IMR-90 (cell line): ENCODE measurements around the gene LGALS3. TPM values are rescaled to one million over a fixed set of nuclear protein-coding genes. Genes with fewer than 3 reads are reported as not detected.
A peak's percentile ranks its signal among the peaks of the same experiment; 100 is the strongest.

ENCODE experiments used
- ATAC-seq: fragments of 200-7000 bp; cut with Tn5 transposase; 2 replicates; pipeline ENCODE4 v1.9.1; 2020; ENCODE audit warnings: low read depth, mild to moderate bottlenecking, moderate library complexity
- BruUV-seq: library from RNA; stranded (reverse); fragments of 400-500 nt; replicated peaks from 2 replicates; lab custom pipeline; 2021; lab: Mats Ljungman, UMichigan
- CTCF ChIA-PET: fragments of 300-600 bp; formaldehyde crosslinking; extraction: SDS; loops from one replicate; lab custom pipeline; 2021; ENCODE audit warnings: antibody characterized with exemption; lab: Yijun Ruan, JAX
- POLR2A ChIA-PET: fragments of 300-600 bp; sonication (Branson Sonifier 250); formaldehyde crosslinking; loops from one replicate; lab custom pipeline; 2022; ENCODE audit warnings: antibody characterized with exemption; ENCODE audit not compliant: unreplicated experiment; lab: Charles Lee
- DNase-seq: peaks from one replicate; pipeline ENCODE4 v3.0.0; 2013
- H2AFZ ChIP-seq: replicated peaks from 2 replicates; pipeline ENCODE3; 2013; ENCODE audit warnings: low read length, mild to moderate bottlenecking; ENCODE audit not compliant: poor library complexity
- H2AK5ac ChIP-seq: 2 replicates; pipeline ENCODE4 v1.6.1; 2013; ENCODE audit warnings: low read depth, low read length, inconsistent platforms
- H2AK9ac ChIP-seq: replicated peaks from 2 replicates; pipeline ENCODE3; 2013; ENCODE audit warnings: mild to moderate bottlenecking, low read depth, low read length, moderate library complexity; ENCODE audit not compliant: poor library complexity
- H2BK120ac ChIP-seq: 2 replicates; pipeline ENCODE4 v1.6.1; 2013; ENCODE audit warnings: low read depth, low read length, inconsistent platforms
- H2BK15ac ChIP-seq: 3 replicates; pipeline ENCODE4 v1.6.1; 2013; ENCODE audit warnings: low read depth, low read length, inconsistent platforms
- H2BK20ac ChIP-seq: 2 replicates; pipeline ENCODE4 v1.6.1; 2013; ENCODE audit warnings: low read depth, mild to moderate bottlenecking, inconsistent platforms, low read length, moderate library complexity
- H2BK5ac ChIP-seq: 2 replicates; pipeline ENCODE4 v1.6.1; 2013; ENCODE audit warnings: mild to moderate bottlenecking, low read depth, low read length, inconsistent platforms; ENCODE audit not compliant: poor library complexity, severe bottlenecking
- H3K14ac ChIP-seq: replicated peaks from 2 replicates; pipeline ENCODE4 v1.6.1; 2013; ENCODE audit warnings: low read depth, low read length, inconsistent platforms
- H3K18ac ChIP-seq: 2 replicates; pipeline ENCODE4 v1.6.1; 2013; ENCODE audit warnings: low read depth, low read length, control low read depth
- H3K23ac ChIP-seq: 2 replicates; pipeline ENCODE4 v1.6.1; 2013; ENCODE audit warnings: low read depth, low read length, inconsistent platforms
- H3K27ac ChIP-seq: 2 replicates; pipeline ENCODE4 v1.5.1; 2013; ENCODE audit warnings: mild to moderate bottlenecking, control low read depth, low read length; ENCODE audit not compliant: insufficient read depth
- H3K27me3 ChIP-seq: 2 replicates; pipeline ENCODE4 v1.6.1; 2013; ENCODE audit warnings: low read length; ENCODE audit not compliant: control insufficient read depth, insufficient read depth
- H3K36me3 ChIP-seq: 2 replicates; pipeline ENCODE4 v1.6.1; 2013; ENCODE audit warnings: low read length, mixed read lengths; ENCODE audit not compliant: control insufficient read depth, insufficient read depth
- H3K4ac ChIP-seq: 2 replicates; pipeline ENCODE4 v1.6.1; 2013; ENCODE audit warnings: low read depth, low read length, inconsistent platforms
- H3K4me1 ChIP-seq: 2 replicates; pipeline ENCODE4 v1.6.1; 2013; ENCODE audit warnings: low read length, mixed read lengths; ENCODE audit not compliant: control insufficient read depth, insufficient read depth
- H3K4me2 ChIP-seq: 2 replicates; pipeline ENCODE4 v1.6.1; 2013; ENCODE audit warnings: low read depth, mild to moderate bottlenecking, control low read depth, low read length, moderate library complexity
- H3K4me3 ChIP-seq: 2 replicates; pipeline ENCODE4 v1.5.1; 2013; ENCODE audit warnings: low read depth, mild to moderate bottlenecking, control low read depth, low read length, moderate library complexity; ENCODE audit not compliant: insufficient read depth
- H3K56ac ChIP-seq: 2 replicates; pipeline ENCODE4 v1.6.1; 2013; ENCODE audit warnings: low read length, inconsistent platforms; ENCODE audit not compliant: insufficient read depth; ENCODE audit errors: extremely low read depth
- H3K79me1 ChIP-seq, 2 experiments: 2 replicates each; pipeline ENCODE4 v1.6.1; 2013; ENCODE audit warnings: low read length in 2 of 2, inconsistent platforms in 1 of 2, low read depth in 1 of 2
- H3K9ac ChIP-seq: 2 replicates; pipeline ENCODE4 v1.6.1; 2013; ENCODE audit warnings: low read depth, low read length, control low read depth
- H3K9me1 ChIP-seq: 2 replicates; pipeline ENCODE4 v1.6.1; 2013; ENCODE audit warnings: low read length, inconsistent platforms; ENCODE audit not compliant: insufficient read depth
- H3K9me3 ChIP-seq: 2 replicates; pipeline ENCODE4 v1.6.1; 2013; ENCODE audit warnings: low read length; ENCODE audit not compliant: control insufficient read depth, insufficient read depth
- H4K20me1 ChIP-seq: 2 replicates; pipeline ENCODE4 v1.6.1; 2013; ENCODE audit warnings: low read length, inconsistent platforms; ENCODE audit not compliant: insufficient read depth
- H4K5ac ChIP-seq: 2 replicates; pipeline ENCODE4 v1.6.1; 2013; ENCODE audit warnings: mild to moderate bottlenecking, low read depth, low read length, control low read depth
- H4K8ac ChIP-seq, 2 experiments: 2 replicates each; pipeline ENCODE4 v1.6.1; 2013; ENCODE audit warnings: low read depth in 2 of 2, low read length in 2 of 2, control low read depth in 1 of 2, inconsistent platforms in 1 of 2
- H4K91ac ChIP-seq: 2 replicates; pipeline ENCODE4 v1.6.1; 2013; ENCODE audit warnings: low read depth, low read length, inconsistent platforms; ENCODE audit not compliant: insufficient read depth
- MXI1 ChIP-seq: IDR thresholded peaks from 2 replicates; pipeline ENCODE4 v1.6.1; 2012; ENCODE audit warnings: low read depth, mild to moderate bottlenecking, low read length, moderate library complexity, borderline replicate concordance
- RAD21 ChIP-seq: IDR thresholded peaks from 2 replicates; pipeline ENCODE4 v1.6.1; 2012; ENCODE audit warnings: low read length, improper control_type of control experiment
- RFX5 ChIP-seq: IDR thresholded peaks from 2 replicates; pipeline ENCODE4 v1.8.0; 2012; ENCODE audit warnings: low read depth, mild to moderate bottlenecking, low read length, moderate library complexity
- SMC3 ChIP-seq: fragments of 150-350 bp; IDR thresholded peaks from 2 replicates; pipeline ENCODE4 v1.6.1; 2016; ENCODE audit warnings: low read depth, mild to moderate bottlenecking, antibody characterized with exemption, low read length, moderate library complexity
- dilution Hi-C: fragments of 300-500 bp; cut with HindIII; formaldehyde crosslinking; loops from one replicate; pipeline ENCODE4 v1.14.3; 2018; ENCODE audit warnings: low sequenced_read_pairs; ENCODE audit not compliant: unreplicated experiment
- in situ Hi-C: fragments of 300-500 bp; cut with MboI; formaldehyde crosslinking; loops from 3 replicates; pipeline ENCODE4 v1.14.3; 2019; ENCODE audit warnings: low sequenced_read_pairs, inconsistent platforms, mixed read lengths
- intact Hi-C: fragments of 100-400 bp; cut with micrococcal nuclease; formaldehyde crosslinking; loops from 2 replicates; pipeline ENCODE4 v1.10.0; 2022
- polyA plus RNA-seq, 3 experiments: library from polyadenylated mRNA; depleted of rRNA; stranded (reverse); fragments of >200 nt; gene quantifications; 2 replicates each; pipeline ENCODE4 v1.2.3, GENCODE V29; 2012; ENCODE audit warnings: low replicate concordance in 1 of 3
- total RNA-seq: library from RNA; depleted of rRNA; stranded (reverse); fragments of >200 nt; gene quantifications from 2 replicates; pipeline ENCODE4 v1.2.3, GENCODE V29; 2012
- TF ChIP-seq, protein P1 (sequence below): conservative IDR thresholded peaks from 2 replicates; pipeline ENCODE4 v1.5.1; 2012; ENCODE audit warnings: mild to moderate bottlenecking, low read depth, low read length, improper control_type of control experiment

Gene LGALS3
- total and polyA plus RNA-seq, 2 of the 4 experiments (the other 2 are of a cell fraction): 84.4 to 171 TPM

DNA sequence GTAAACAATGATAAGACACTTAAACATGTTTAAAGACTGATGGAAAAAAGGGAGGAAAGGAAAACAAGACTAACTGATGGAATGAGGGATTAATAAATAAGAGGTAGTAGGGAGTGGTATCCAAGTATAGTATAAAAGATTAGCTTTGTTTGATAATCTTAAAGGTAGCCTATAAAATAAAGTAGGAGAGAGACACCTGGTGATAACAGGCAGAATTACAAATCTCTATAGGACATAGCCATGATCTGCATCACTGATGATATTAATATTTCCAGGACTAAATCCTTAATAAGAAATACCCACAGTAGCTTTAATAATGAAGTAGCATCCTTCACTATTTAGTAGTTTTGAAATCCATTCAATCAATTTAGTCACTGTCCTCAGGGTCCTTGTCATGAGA, 31.9 kb downstream of the LGALS3 start:
- Histone ChIP-seq H3K27ac (no peak overlapping the region), H3K4me3 (no peak overlapping the region), H2AK9ac (no peak overlapping the region), H4K5ac (no peak overlapping the region), H2BK20ac (no peak overlapping the region), H4K91ac (no peak overlapping the region), H3K14ac (no peak overlapping the region), H3K9me3 (no peaks in the 10 kb centered on the region), H3K79me1 (peaks cover 11 to 15% of the 10 kb centered on the region in 2 experiments), H3K4ac (no peak overlapping the region), H3K27me3 (no peaks in the 10 kb centered on the region), H3K9ac (no peak overlapping the region), H2BK120ac (no peak overlapping the region), H3K4me2 (no peak overlapping the region), H4K8ac (no peak overlapping the region), H2BK5ac (no peak overlapping the region), H2AK5ac (no peak overlapping the region), H2AFZ (no peak overlapping the region), H3K18ac (no peak overlapping the region), H2BK15ac (no peak overlapping the region), H3K4me1 (no peaks in the 10 kb centered on the region), H3K56ac (no peak overlapping the region), H4K20me1 (no peaks in the 10 kb centered on the region; the same call in 1 of the 2 replicates), H3K23ac (no peak overlapping the region), H3K36me3 (no peaks in the 10 kb centered on the region), H3K9me1 (no peaks in the 10 kb centered on the region)
- in situ Hi-C loops: no loop called here
- CTCF ChIA-PET: interaction anchor here (0.6 to 1.4 kb wide), 7 partner anchors 8 to 160 kb away, joined by 3 to 8 read pairs (median 6); no protein-coding TSS in a partner anchor
- TF ChIP-seq, protein P1, sequence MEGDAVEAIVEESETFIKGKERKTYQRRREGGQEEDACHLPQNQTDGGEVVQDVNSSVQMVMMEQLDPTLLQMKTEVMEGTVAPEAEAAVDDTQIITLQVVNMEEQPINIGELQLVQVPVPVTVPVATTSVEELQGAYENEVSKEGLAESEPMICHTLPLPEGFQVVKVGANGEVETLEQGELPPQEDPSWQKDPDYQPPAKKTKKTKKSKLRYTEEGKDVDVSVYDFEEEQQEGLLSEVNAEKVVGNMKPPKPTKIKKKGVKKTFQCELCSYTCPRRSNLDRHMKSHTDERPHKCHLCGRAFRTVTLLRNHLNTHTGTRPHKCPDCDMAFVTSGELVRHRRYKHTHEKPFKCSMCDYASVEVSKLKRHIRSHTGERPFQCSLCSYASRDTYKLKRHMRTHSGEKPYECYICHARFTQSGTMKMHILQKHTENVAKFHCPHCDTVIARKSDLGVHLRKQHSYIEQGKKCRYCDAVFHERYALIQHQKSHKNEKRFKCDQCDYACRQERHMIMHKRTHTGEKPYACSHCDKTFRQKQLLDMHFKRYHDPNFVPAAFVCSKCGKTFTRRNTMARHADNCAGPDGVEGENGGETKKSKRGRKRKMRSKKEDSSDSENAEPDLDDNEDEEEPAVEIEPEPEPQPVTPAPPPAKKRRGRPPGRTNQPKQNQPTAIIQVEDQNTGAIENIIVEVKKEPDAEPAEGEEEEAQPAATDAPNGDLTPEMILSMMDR: peak; percentile 67
- TF ChIP-seq MXI1 (no peak), SMC3 (peak; percentile 82), RFX5 (no peak), RAD21 (peak; percentile 68)
- no TSS peak for BruUV-seq
- dilution Hi-C loops: no loop called here
- ATAC-seq (peak; percentile 89), DNase-seq (peak; percentile 54)
- intact Hi-C loops: loop anchor here (1.0 kb wide), 1 partner anchor 72 kb away; no protein-coding TSS in a partner anchor
- POLR2A ChIA-PET: interaction anchor here (0.7 kb wide), 1 partner anchor 67 kb away, joined by 13 read pairs; no protein-coding TSS in a partner anchor
